ELF-1 (cell line): ENCODE results near the gene C12orf57.

Experiments used
- DNase-seq: peaks from one replicate; pipeline ENCODE4 v3.0.0-alpha.2; 2016; ENCODE audit warnings: low read depth, low spot score

C12orf57 gene

DNA sequence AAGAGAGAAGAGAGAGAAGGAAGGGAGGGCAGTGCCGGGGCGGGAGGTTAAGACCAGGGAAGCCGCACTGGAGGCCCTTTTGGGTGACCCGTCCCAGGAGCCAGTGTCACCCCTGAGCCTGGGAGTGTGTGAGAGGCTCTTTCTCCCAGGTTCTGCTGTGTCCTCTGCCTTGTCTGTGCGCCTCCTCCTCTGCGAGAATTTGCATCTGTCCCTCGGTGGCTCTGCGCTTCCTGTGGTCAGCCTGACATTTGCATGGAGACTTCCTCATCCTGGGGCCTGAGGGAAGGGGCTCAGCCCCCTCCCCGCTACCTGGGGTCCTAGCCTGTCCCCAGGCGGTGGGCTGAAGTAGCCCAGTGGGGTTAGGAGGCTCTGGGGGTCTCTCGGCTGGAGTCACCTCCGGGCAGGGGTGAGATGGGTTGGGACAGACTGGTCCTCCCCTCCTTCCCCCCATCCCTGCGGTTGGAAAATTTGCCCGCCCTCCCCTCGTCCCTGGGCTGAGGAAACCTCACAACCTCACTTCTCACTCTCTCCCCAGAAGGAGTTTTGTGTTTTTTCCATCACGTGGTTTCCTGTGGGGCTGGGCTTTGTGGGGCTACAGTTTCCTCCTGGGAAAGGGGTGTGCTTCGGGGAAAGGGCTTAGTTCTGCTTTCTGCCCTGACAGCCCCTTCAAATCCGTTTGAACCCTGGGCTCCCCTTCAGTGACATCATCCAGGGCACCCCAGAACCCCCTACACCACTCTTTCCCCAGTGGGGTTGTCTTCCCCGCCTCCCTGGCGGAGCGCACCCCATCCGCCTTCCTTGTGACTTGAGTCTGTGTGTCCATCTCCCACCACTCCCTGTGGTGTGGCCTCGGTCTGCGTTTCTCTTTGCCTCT, 9.9 kb downstream of the C12orf57 start:
- DNase-seq, result no peak

DNA sequence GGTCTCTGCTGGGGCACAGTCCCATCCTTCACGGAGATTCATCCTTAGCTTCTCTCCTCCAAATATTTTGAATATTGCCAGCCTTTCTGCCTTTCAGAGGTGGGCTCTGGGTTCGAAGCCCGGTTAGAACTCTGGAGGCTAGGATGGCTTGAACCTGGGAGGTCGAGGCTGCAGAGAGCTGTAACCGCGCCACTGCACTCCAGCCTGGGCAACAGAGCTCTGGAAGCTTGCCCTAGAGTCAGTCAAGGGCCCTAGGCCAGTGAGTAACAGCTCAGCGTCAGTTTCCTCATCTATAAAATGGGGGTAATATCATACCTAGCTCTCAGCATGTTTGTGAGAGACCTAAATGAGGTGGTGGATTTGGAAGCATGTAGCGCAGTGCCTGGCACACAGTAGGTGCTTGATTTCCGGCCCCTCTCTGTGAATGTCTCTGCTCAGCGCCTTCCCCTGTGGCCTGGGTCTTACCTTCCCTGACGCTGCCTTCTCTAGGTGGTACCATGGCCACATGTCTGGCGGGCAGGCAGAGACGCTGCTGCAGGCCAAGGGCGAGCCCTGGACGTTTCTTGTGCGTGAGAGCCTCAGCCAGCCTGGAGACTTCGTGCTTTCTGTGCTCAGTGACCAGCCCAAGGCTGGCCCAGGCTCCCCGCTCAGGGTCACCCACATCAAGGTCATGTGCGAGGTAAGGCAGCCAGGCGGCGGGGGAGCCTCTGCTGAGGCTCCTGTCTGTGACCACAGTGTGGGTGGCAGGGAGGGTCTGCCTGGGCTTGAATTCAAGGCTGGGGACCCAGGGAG, 10.7 kb downstream of the C12orf57 start:
- no peak for DNase-seq

DNA sequence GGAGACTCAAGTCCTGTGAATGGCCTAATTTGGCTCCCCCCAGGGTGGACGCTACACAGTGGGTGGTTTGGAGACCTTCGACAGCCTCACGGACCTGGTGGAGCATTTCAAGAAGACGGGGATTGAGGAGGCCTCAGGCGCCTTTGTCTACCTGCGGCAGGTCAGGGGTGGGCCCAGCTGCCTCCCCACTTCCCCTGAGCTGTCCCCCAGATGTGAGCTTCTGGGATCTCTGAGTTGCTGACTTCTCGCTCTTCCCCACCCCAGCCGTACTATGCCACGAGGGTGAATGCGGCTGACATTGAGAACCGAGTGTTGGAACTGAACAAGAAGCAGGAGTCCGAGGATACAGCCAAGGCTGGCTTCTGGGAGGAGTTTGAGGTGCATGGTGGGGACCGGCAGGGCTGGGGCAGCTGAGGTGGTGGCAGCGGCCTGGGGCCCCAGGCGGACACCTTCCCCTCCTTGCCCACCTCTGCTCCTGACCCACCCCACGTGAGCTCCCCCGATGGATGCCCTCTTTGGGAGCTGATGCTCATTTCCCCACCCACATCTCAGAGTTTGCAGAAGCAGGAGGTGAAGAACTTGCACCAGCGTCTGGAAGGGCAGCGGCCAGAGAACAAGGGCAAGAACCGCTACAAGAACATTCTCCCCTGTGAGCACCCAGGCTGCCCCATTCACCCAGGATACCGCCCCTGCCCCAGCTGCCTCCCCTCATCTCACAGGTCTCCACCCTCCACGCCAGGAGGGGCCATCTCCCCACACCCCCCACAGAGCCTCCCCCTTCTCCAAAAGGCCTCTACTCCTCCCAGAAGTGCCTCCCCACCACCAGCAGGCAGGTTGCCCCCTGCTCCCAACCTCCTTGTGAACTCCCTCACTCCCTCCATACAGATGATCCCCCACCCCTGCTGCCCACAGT, 11.5 kb downstream of the C12orf57 start:
- no peak for DNase-seq

DNA sequence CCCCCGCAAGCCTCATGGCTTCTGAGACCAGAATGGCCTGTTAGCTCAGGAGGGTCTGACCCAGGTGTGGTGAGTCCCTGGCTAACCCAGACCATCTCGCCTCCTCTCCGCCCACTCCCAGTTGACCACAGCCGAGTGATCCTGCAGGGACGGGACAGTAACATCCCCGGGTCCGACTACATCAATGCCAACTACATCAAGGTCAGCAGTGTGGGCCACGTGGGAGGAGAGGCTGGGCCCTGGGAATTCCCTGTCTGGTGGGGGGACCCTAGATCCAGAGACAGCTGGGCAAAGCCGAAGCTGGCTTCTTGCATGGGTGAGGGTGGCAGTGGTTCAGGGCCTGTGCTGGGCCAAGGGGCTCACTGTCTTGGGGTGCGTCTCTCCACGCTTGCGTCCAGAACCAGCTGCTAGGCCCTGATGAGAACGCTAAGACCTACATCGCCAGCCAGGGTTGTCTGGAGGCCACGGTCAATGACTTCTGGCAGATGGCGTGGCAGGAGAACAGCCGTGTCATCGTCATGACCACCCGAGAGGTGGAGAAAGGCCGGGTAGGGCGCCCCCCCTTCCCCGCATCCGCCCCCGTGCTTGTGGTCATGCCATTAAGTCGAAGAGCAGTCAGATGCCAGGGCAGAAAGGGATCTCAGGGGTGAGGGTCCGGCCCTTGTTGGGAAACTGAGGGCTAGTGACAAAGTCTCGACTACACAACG, 12.4 kb downstream of the C12orf57 start:
- DNase-seq, result no peak

DNA sequence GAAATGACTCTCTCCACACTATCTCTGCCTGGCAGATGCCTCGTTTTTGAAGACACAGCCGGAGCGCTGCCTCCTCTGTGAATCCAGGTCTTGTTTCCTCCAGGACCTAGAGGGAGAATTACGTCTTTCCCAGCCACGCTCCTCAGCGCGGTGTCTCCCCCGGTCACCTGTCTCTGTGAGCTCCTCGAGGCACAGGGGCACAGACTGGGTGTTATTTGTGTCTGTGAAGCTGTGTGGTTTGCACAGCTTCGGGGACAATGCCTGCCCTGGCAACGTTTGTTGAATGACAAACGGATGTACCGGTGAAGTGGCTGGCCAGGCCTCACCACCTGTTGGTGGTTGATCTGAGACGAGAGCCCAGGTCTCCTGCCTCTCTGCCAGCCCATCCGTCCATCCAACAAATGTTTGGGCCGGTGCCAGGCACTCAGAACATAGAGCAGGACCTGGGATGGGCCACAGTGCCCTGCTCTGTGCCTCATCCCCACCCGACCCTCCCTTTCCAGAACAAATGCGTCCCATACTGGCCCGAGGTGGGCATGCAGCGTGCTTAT, 13.4 kb downstream of the C12orf57 start:
- DNase-seq, result no peak

- no peak for DNase-seq
Measured at GRCh38 chr12:6957741-6958608, 14.2 kb downstream of the C12orf57 start.

- no peak for DNase-seq
Measured at GRCh38 chr12:6958609-6959057, 14.8 kb downstream of the C12orf57 start.

DNA sequence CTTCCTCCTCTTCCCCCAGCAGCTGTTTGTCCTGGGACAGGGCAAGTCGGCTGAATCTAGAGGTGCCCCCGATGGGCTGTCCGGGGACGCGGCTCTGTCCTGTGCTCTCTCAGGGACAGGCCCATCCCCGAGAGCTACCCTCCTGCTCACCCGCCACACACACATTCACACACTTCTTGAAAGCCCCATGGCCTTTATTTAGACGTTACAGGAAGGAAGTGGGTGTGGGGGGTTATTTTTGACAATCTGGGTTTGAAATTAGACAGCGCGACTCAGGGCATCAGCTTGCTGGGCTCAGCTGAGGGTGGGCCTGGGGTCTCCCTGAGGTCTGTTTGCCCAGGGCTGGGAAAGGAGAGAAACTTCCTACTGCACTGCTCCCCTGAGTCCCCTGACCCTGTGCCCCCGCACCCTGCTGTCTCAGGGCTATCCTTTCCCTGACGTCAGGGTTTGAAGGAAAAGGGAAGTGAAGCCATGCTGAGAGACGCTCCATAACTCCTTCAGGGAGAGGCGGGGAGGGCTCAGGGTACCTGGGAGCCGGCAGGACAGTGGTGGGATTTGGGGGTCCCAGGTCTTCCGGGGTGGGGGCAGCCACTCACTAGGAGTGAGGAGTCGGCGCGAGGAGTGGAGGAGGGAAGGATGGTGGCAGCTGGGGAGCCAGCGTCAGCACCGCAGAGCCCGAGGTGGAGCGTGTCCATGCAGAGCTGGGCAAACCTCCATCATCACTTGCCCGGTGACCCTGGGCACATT, 15.4 kb downstream of the C12orf57 start:
- DNase-seq, result no peak

- no peak for DNase-seq
Measured at GRCh38 chr12:6959805-6960592, 16.2 kb downstream of the C12orf57 start.

GRCh38 chr12:6960593-6961277, 16.9 kb downstream of the C12orf57 start:
- DNase-seq, result peak; percentile 68

GRCh38 chr12:6961278-6961694, 17.5 kb downstream of the C12orf57 start:
- no peak for DNase-seq

DNA sequence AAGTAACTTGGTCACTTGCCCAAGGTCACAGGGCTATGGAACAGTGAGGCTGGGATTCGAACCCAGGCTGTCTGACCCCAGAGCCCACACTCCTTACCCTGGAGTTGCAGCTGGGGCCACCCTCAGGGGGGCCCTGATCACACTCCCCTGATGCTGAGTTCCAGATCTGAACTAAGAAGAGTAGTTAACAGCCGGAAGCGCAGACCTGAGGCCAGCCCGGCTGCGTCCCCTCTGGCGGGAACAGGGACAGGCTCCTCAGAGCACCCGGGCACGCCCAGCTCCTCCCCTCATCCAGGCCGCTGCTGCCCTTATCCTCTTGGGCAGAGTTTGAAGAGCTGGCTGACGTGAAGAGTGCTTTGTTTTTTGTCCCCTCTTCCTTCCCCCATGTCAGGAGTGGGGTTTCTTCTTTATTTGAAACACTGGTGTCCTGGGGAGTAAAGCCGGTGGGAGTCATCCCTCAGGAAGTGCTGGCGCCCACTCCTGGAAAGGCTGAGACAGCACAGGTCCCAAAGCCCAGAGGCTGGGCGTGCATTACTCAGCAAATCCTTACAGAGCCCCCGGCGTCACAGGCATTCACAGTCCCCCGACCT, 18.0 kb downstream of the C12orf57 start:
- peak; percentile 95 for DNase-seq

GRCh38 chr12:6962285-6963015, 18.6 kb downstream of the C12orf57 start:
- peak; percentile 73 for DNase-seq

DNA sequence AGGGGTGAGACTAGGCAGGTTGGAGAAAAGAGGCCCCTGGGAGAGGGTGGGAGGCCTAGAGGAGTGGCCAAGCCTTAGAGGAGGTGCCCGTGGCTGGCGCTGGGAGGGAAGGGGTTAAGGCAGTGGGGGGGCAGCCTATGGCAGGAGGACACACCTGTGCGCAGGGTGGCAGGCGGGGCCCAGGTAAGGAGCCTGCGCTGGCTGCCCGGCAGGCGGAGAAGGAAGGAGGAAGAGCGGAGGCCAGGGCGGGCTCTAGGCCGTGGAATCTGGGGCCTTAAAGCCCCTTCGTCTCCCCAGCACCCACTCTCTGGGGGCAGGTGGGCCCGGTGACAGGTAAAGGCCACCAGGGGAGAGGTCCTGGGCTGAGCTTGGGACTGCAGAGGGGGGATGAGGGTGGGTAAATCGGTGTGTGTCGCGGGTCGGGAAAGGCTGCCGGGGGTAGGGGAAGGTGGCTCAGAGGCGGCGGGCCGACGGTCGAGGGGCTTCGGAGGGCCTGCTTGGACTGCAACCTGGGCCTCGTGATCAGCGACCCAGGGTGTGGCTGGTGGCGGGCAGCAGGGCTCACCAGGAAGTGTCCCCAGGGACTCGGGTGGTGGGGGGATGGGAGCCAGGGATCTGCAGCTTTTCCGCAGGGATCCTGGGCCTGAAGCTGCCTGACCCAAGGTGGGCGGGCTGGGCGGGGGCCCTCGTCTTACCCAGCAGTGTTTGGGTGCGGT, 19.4 kb downstream of the C12orf57 start:
- no peak for DNase-seq

DNA sequence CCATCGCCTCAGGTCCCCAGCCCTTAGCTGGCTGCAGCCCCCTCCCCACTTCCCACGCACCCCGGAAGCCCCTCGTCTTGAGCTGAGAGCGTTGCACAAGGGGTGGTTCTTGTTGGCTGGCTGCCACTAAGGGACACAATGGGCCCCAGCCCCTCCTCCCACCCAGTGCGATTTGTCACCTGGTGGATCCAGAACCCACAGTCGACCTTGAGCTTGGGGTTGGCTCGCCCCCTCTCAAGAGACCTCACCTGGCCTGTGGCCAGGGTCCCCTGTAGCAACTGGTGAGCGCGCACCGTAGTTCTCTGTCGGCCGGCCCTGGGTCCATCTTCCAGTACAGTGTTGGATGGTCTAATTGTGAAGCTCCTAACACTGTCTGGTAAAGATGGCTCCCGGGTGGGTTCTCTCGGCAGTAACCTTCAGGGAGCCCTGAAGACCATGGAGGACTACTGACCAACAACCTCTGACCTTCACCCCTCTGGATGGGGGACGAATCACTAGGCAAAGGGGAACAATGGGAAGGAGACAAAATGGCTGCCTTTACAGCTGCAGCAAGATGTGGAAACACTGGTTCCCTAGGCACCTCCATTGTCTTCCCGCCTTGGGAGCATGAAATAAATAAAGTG, 20.1 kb downstream of the C12orf57 start:
- no peak for DNase-seq
